Ovary (tissue), 9 donors: Measurements from ENCODE around the gene SIRT3. TPM values are rescaled to one million over a fixed set of nuclear protein-coding genes. Genes with fewer than 3 reads are reported as not detected.

ENCODE experiments used
- DNase-seq, 5 donors: peaks; one replicate each; pipeline ENCODE4 v3.0.0-alpha.2; 2019 to 2020
- H3K27ac ChIP-seq, 2 donors: fragments of 200-600 bp; one replicate each; pipeline versions ENCODE4 v1.5.1 to v1.8.0; 2019 to 2022
- H3K27me3 ChIP-seq: fragments of 200-600 bp; one replicate; pipeline ENCODE4 v1.8.0; 2022
- H3K36me3 ChIP-seq: fragments of 200-600 bp; sonication (generic); one replicate; pipeline ENCODE4 v1.5.1; 2019
- H3K4me1 ChIP-seq: one replicate; pipeline ENCODE4 v1.8.1; 2013; ENCODE audit warnings: mild to moderate bottlenecking, moderate library complexity; ENCODE audit not compliant: insufficient read depth
- H3K4me3 ChIP-seq: fragments of 200-600 bp; sonication (generic); one replicate; pipeline ENCODE4 v1.5.1; 2017
- H3K9me3 ChIP-seq, 2 donors: fragments of 200-600 bp in 1 of 2; sonication (generic) in 1 of 2; one replicate each; pipeline versions ENCODE4 v1.5.1 to v1.8.1; 2013 to 2019; ENCODE audit warnings: mild to moderate bottlenecking in 1 of 2, moderate library complexity in 1 of 2
- CTCF ChIP-seq, 3 donors: fragments of 450-650 bp in 2 of 3; fragments of 200-600 bp in 1 of 3; IDR thresholded peaks; one replicate each; pipeline versions ENCODE4 v1.5.1 to v1.8.0; 2016 to 2022; ENCODE audit warnings: antibody characterized with exemption in 3 of 3, mild to moderate bottlenecking in 1 of 3
- EP300 ChIP-seq: sonication (generic); formaldehyde crosslinking; IDR thresholded peaks from one replicate; pipeline ENCODE4 v1.6.1; 2017; ENCODE audit warnings: antibody characterized with exemption
- POLR2A ChIP-seq: fragments of 450-650 bp; IDR thresholded peaks from one replicate; pipeline ENCODE4 v1.6.1; 2017; ENCODE audit warnings: antibody characterized with exemption, mild to moderate bottlenecking, moderate library complexity
- WGBS, 3 donors: extraction: QIAGEN DNeasy Blood & Tissue Kit in 1 of 3; methylation state at CpG; one replicate each; pipeline versions ENCODE4 v1.1.5 to v1.1.7; 2013 to 2017; 5-methylcytosine and 5-hydroxymethylcytosine counted together
- intact Hi-C, 4 donors: fragments of 100-400 bp; cut with DNase I; formaldehyde crosslinking; loops; one replicate each; pipeline versions ENCODE4 v1.11.0 to v1.15.1; 2022 to 2023
- polyA plus RNA-seq, 2 donors: library from polyadenylated mRNA; stranded (reverse); fragments of 200-250 nt in 1 of 2; fragments of 350-450 nt in 1 of 2; fragmentation: Illumina TruSeq in 1 of 2; extraction: RNeasy Lipid Tissue Mini Kit (QIAGEN cat#74804) in 1 of 2; gene quantifications; one replicate each; pipeline ENCODE4 v1.2.3, GENCODE V29; 2013 to 2014
- total RNA-seq, 7 donors: library from RNA; depleted of rRNA in 2 of 7; stranded (reverse); fragments of >200 nt in 2 of 7; fragmentation: NEBNext Ultra II Directional in 3 of 7; extraction: Animal tissue kit (Norgen Biotek cat#: 25700) in 3 of 7; gene quantifications; one replicate each; pipeline versions ENCODE4 v1.1.0 to v1.2.4, GENCODE V29; 2016 to 2023
- donor health status: DM: no; HTN: no; CAD: no; lungs with moderate emphysema.
- donor health status: DM: no; HTN: no; CAD: no.
- donor health status: Bipolar disorder and iron deficiency.
- donor health status: DM: yes; HTN: yes; CAD: no.
- donor health status: DM: no; HTN: no; CAD: no.
- donor health status: DM: yes; HTN: yes; CAD: no.

Gene SIRT3
- total and polyA plus RNA-seq, 9 donors = 11.1 to 24.4 (median 21.5) TPM

DNA sequence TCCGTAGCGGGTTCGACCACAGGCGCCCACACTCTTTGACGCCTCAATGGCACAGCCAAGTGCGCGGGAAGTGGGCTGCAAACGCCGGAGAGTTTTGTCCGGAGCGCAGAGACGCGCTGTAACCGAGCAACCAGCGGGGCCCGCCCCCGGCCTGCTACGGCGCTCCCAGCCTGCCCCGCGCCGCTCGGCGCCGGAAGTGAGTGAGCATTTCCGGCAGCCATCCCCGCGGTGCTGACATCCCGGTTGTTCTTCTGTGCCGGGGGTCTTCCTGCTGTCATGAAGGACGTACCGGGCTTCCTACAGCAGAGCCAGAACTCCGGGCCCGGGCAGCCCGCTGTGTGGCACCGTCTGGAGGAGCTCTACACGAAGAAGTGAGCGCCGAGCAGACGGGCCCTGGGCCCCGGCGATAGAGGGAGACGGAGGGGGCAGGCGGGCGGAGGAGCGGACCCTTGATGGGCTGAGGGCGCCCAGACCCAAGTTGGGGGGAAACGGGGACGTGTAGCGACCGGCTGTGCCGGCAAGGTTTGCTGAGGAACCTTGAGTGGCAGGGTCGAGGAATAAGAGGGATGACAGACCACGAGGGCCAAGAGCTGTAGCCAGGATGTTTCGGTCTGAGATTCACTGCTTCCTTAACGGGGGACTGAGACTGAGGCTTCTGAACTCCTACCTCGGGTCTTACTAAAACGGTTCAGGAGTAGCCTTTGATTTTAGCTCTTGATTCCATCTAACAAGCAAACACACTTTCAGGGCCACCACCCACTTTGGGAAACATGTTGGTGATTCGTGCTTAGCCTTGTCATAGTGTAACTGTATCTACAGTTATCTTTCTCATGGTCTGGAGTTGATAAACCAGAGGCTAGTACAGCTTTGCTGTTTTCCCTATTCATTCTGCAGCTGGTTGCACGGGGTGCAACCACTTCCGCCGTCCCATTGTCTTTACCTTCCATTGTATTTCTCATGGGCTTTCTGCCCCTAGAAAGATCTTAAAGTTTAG is 929 bp upstream of the SIRT3 start, which contains the start of gene PSMD13:
PSMD13 (plus strand) TSS at position 203 of the 994 bp plus-strand sequence; CDS start at position 277, 74 bp downstream.
- WGBS, 3 donors = 2 to 4% (median 2%) methylated on average over 35 to 62 of the region's 62 CpGs
- Histone ChIP-seq H3K4me1 (peaks cover 8% of the 10 kb centered on the region), H3K27ac (peak within 1 kb of the TSS; percentile 57 to 90), H3K9me3 (no peaks in the 10 kb centered on the region), H3K4me3 (peak within 1 kb of the TSS; percentile 88), H3K27me3 (no peaks in the 10 kb centered on the region), H3K36me3 (no peaks in the 10 kb centered on the region)
- TF ChIP-seq EP300 = no peak
- peak; percentile 58 for TF ChIP-seq POLR2A
- TF ChIP-seq CTCF (IDR thresholded peaks at IDR 0.05) = peak in 1 of 3 donors; percentile 35
- intact Hi-C loops = loop anchor here in 3 of 4 donors (2.0 to 10.0 kb wide), 3 partner anchors 30 to 210 kb away; partner anchors contain the start of genes BET1L (in 1 of the 3), IFITM2 (in 1 of the 3) and RIC8A (in 1 of the 3)
- DNase-seq = peak; percentile 80 to 90 (median 83)

GRCh38 chr11:235609-235996 is 539 bp downstream of the SIRT3 start:
- H3K27ac ChIP-seq = peak overlapping the region; percentile 57 to 90
- TF ChIP-seq POLR2A (no peak), EP300 (no peak), CTCF (IDR thresholded peaks at IDR 0.05) (no peak)
- no peaks in the 10 kb centered on the region for H3K9me3 ChIP-seq
- WGBS, 3 donors = 1% methylated on average over 13 of the region's 13 CpGs
- intact Hi-C loops = loop anchor here in 2 of 4 donors (5.0 to 10.0 kb wide), 2 partner anchors 69 to 212 kb away; partner anchors contain the start of gene IFITM2 (in 1 of the 2)
- H3K4me1 ChIP-seq = peaks cover 8% of the 10 kb centered on the region
- peak overlapping the region; percentile 88 for H3K4me3 ChIP-seq
- no peaks in the 10 kb centered on the region for H3K27me3 ChIP-seq
- no peak for DNase-seq
- no peaks in the 10 kb centered on the region for H3K36me3 ChIP-seq

- WGBS, 3 donors = 65 to 76% (median 70%) methylated on average over 8 of the region's 8 CpGs
Observed at GRCh38 chr11:235180-235579, 962 bp downstream of the SIRT3 start.

More at GRCh38 chr11:235180-235579, 962 bp downstream of the SIRT3 start:
- TF ChIP-seq POLR2A (no peak), CTCF (IDR thresholded peaks at IDR 0.05) (no peak), EP300 (no peak)
- Histone ChIP-seq H3K9me3 (no peaks in the 10 kb centered on the region), H3K36me3 (no peaks in the 10 kb centered on the region), H3K4me1 (peaks cover 8% of the 10 kb centered on the region), H3K27me3 (no peaks in the 10 kb centered on the region), H3K4me3 (peak overlapping the region; percentile 88), H3K27ac (no peak overlapping the region)
- intact Hi-C loops = loop anchor here in 2 of 4 donors (5.0 to 10.0 kb wide), 2 partner anchors 70 to 212 kb away; partner anchors contain the start of gene IFITM2 (in 1 of the 2)
- DNase-seq = no peak
